AG09309 (cell line): Measurements from ENCODE around the gene RHOA.

ENCODE experiments used
- DNase-seq: peaks from one replicate; pipeline ENCODE4 v3.0.0-alpha.2; 2010; ENCODE audit warnings: low read depth
- H3K4me3 ChIP-seq: 2 replicates; pipeline ENCODE4 v1.5.1; 2011; ENCODE audit warnings: mild to moderate bottlenecking, low read depth, low read length, moderate library complexity; ENCODE audit not compliant: control insufficient read depth
- CTCF ChIP-seq: IDR thresholded peaks from 2 replicates; pipeline ENCODE4 v1.5.1; 2011; ENCODE audit warnings: mild to moderate bottlenecking, low read depth, low read length, inconsistent platforms; ENCODE audit not compliant: insufficient read depth, control insufficient read depth; ENCODE audit errors: missing control alignments

RHOA gene

GRCh38 chr3:49313896-49314688, 97.7 kb downstream of the RHOA start:
- no peak overlapping the region for H3K4me3 ChIP-seq
- no peak for DNase-seq
- TF ChIP-seq CTCF: no peak

- DNase-seq: no peak
- H3K4me3 ChIP-seq: no peak overlapping the region
- no peak for TF ChIP-seq CTCF
Observed at GRCh38 chr3:49311283-49311682, 100.5 kb downstream of the RHOA start.

GRCh38 chr3:49310677-49311076, 101.1 kb downstream of the RHOA start:
- TF ChIP-seq CTCF: no peak
- no peak for DNase-seq
- H3K4me3 ChIP-seq: no peak overlapping the region
